GM19240 (cell line): ENCODE data around the gene DNAI2.
"Not testable (repeated sequence)": the region's sequence is repeated elsewhere in the genome, so short reads cannot be mapped to it uniquely, and the experiment has no call there.

Source experiments
- DNase-seq: peaks from one replicate; pipeline ENCODE4 v3.0.0; 2011; ENCODE audit warnings: low spot score; ENCODE audit not compliant: insufficient read length

DNAI2 gene

GRCh38 chr17:74274709-74275340 lies 791 bp downstream of the DNAI2 start:
- DNase-seq = no peak

- no peak for DNase-seq
Observed at GRCh38 chr17:74276051-74276476, 2.0 kb downstream of the DNAI2 start.

GRCh38 chr17:74276541-74277009 lies 2.5 kb downstream of the DNAI2 start:
- DNase-seq = no peak

- DNase-seq = no peak
Observed at GRCh38 chr17:74277935-74278334, 3.9 kb downstream of the DNAI2 start.

- not testable (repeated sequence) for DNase-seq
Observed at GRCh38 chr17:74279617-74280016, 5.6 kb downstream of the DNAI2 start.

- DNase-seq = no peak
Observed at GRCh38 chr17:74280093-74280513, 6.1 kb downstream of the DNAI2 start.

GRCh38 chr17:74281799-74282198 lies 7.8 kb downstream of the DNAI2 start:
- no peak for DNase-seq

GRCh38 chr17:74282274-74282586 lies 8.2 kb downstream of the DNAI2 start:
- not testable (repeated sequence) for DNase-seq

- DNase-seq = no peak
Observed at GRCh38 chr17:74282587-74283370, 8.7 kb downstream of the DNAI2 start.

- no peak for DNase-seq
Observed at GRCh38 chr17:74283371-74283673, 9.3 kb downstream of the DNAI2 start.

GRCh38 chr17:74287031-74287602 lies 13.1 kb downstream of the DNAI2 start:
- DNase-seq = no peak

GRCh38 chr17:74288785-74289184 lies 14.8 kb downstream of the DNAI2 start:
- DNase-seq = no peak

- no peak for DNase-seq
Observed at GRCh38 chr17:74289688-74290087, 15.7 kb downstream of the DNAI2 start.

- DNase-seq = no peak
Observed at GRCh38 chr17:74290340-74290739, 16.3 kb downstream of the DNAI2 start.

- DNase-seq = no peak
Observed at GRCh38 chr17:74292495-74292894, 18.5 kb downstream of the DNAI2 start.

GRCh38 chr17:74295625-74296547 lies 21.9 kb downstream of the DNAI2 start:
- no peak for DNase-seq

GRCh38 chr17:74296548-74296936 lies 22.5 kb downstream of the DNAI2 start:
- DNase-seq = no peak

- no peak for DNase-seq
Observed at GRCh38 chr17:74297941-74298340, 23.9 kb downstream of the DNAI2 start.

- no peak for DNase-seq
Observed at GRCh38 chr17:74298778-74299177, 24.7 kb downstream of the DNAI2 start.

GRCh38 chr17:74299226-74300009 lies 25.4 kb downstream of the DNAI2 start:
- DNase-seq = no peak

GRCh38 chr17:74303305-74303704 lies 29.3 kb downstream of the DNAI2 start:
- no peak for DNase-seq
